Forelimb muscle (tissue), 1 donor: ENCODE data around the gene RHBG. TPM values are rescaled to one million over a fixed set of nuclear protein-coding genes. Genes with fewer than 3 reads are reported as not detected.

ENCODE experiments used
- DNase-seq: peaks from one replicate; pipeline ENCODE4 v3.0.0-alpha.2; 2013; ENCODE audit warnings: low read depth
- polyA plus RNA-seq: library from polyadenylated mRNA; unstranded; fragments of 120-200 nt; gene quantifications from one replicate; pipeline ENCODE4 v1.2.1, GENCODE V29; 2013; ENCODE audit not compliant: insufficient read length

RHBG gene
- polyA plus RNA-seq, 1 donor: not detected

- no peak for DNase-seq
These were observed 55.9 kb downstream of the RHBG start for GRCh38 chr1:156424806-156425432.

GRCh38 chr1:156425943-156426342 lies 56.9 kb downstream of the RHBG start:
- no peak for DNase-seq

- no peak for DNase-seq
These were observed 58.9 kb downstream of the RHBG start for GRCh38 chr1:156427957-156428356.

- DNase-seq: no peak
These were observed 59.8 kb downstream of the RHBG start for GRCh38 chr1:156428746-156429288.

GRCh38 chr1:156429313-156430060 lies 60.5 kb downstream of the RHBG start:
- no peak for DNase-seq

- DNase-seq: no peak
These were observed 61.3 kb downstream of the RHBG start for GRCh38 chr1:156430303-156430702.

GRCh38 chr1:156430866-156431265 lies 61.9 kb downstream of the RHBG start:
- DNase-seq: no peak

GRCh38 chr1:156431366-156431765 lies 62.4 kb downstream of the RHBG start:
- no peak for DNase-seq

GRCh38 chr1:156431769-156432668 lies 63.0 kb downstream of the RHBG start:
- DNase-seq: no peak

- no peak for DNase-seq
These were observed 63.6 kb downstream of the RHBG start for GRCh38 chr1:156432669-156433018.

- DNase-seq: no peak
These were observed 64.0 kb downstream of the RHBG start for GRCh38 chr1:156433032-156433431.

GRCh38 chr1:156433602-156434001 lies 64.6 kb downstream of the RHBG start:
- no peak for DNase-seq

Other genes with a start within 250 kb of the RHBG start
- gene SEMA4A, start 215.6 kb upstream of the RHBG start, polyA plus RNA-seq: 3.0 TPM
- 10.8 TPM for gene SLC25A44, start 175.1 kb upstream of the RHBG start, polyA plus RNA-seq
- 49.2 TPM for gene PMF1, start 156.2 kb upstream of the RHBG start, polyA plus RNA-seq
- 3.1 TPM for gene BGLAP, start 127.0 kb upstream of the RHBG start, polyA plus RNA-seq
- gene PAQR6, start 121.2 kb upstream of the RHBG start, polyA plus RNA-seq: 4.0 TPM
- gene SMG5, start 86.4 kb upstream of the RHBG start, polyA plus RNA-seq: 53.3 TPM
- gene TMEM79, start 84.9 kb upstream of the RHBG start, polyA plus RNA-seq: 4.3 TPM
- 21.2 TPM for gene GLMP, start 73.5 kb upstream of the RHBG start, polyA plus RNA-seq
- not detected for gene VHLL, start 69.9 kb upstream of the RHBG start, polyA plus RNA-seq
- 266 TPM for gene CCT3, start 30.9 kb upstream of the RHBG start, polyA plus RNA-seq
- 1.5 TPM for gene TSACC, start 30.7 kb upstream of the RHBG start, polyA plus RNA-seq
- 78.6 TPM for gene MEF2D, start 131.6 kb downstream of the RHBG start, polyA plus RNA-seq
- gene IQGAP3, start 203.4 kb downstream of the RHBG start, polyA plus RNA-seq: 5.5 TPM
- 0.32 TPM for gene TTC24, start 210.5 kb downstream of the RHBG start, polyA plus RNA-seq
- gene NAXE, start 222.6 kb downstream of the RHBG start, polyA plus RNA-seq: 26.2 TPM
- 30.5 TPM for gene GPATCH4, start 232.3 kb downstream of the RHBG start, polyA plus RNA-seq